GM10266 (cell line): ENCODE data around the gene ARSG.

ENCODE experiments used
- DNase-seq: peaks from one replicate; pipeline ENCODE4 v3.0.0; 2012; ENCODE audit errors: extremely low spot score
- CTCF ChIP-seq: IDR thresholded peaks from 2 replicates; pipeline ENCODE4 v1.5.1; 2012; ENCODE audit warnings: mild to moderate bottlenecking, low read depth; ENCODE audit not compliant: control insufficient read depth, insufficient read depth; ENCODE audit errors: missing control alignments

ARSG gene

DNA sequence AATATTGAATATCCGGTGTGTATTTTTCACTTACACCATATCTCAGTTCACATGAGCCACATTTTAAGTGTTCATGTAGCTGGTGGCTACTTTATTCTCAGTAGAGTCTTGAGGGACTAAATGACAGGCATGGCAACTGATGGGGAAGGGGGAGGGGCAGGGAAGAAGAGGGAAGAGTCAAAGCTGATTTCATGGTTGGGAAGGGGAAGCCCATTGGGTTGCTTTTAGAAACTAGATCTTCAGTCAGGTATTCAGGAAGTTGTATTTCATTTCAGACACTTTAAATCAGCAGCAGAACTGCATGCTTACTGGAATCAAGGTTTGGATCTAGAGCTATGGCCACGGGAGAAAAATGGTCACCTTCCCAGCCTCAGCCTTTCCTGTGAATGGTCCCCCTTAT is 168.9 kb downstream of the ARSG start:
- DNase-seq = no peak
- no peak for TF ChIP-seq CTCF

DNA sequence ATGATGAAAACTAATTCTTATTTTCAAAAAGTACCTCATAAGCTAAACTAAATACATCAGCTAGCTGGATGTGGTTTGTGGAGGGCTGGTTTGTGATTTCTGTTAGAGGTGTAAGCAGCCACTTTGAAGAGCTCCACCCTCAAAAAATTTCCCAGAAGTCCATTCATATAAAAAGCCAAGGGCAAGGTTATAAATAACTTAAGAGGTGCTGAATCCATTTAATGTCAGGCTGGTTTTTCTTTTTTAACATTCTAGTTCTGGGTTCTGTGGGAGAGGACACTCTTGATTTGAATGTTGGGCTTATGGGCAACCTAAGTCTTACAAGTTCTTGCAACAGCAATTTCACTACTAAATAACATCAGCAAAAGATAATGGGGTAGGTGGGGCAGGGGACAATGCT is 169.4 kb downstream of the ARSG start:
- no peak for TF ChIP-seq CTCF
- no peak for DNase-seq

- DNase-seq = no peak
- no peak for TF ChIP-seq CTCF
Measured at GRCh38 chr17:68461122-68461539, 169.8 kb downstream of the ARSG start.

- TF ChIP-seq CTCF = no peak
- no peak for DNase-seq
Measured at GRCh38 chr17:68461589-68461988, 170.3 kb downstream of the ARSG start.

DNA sequence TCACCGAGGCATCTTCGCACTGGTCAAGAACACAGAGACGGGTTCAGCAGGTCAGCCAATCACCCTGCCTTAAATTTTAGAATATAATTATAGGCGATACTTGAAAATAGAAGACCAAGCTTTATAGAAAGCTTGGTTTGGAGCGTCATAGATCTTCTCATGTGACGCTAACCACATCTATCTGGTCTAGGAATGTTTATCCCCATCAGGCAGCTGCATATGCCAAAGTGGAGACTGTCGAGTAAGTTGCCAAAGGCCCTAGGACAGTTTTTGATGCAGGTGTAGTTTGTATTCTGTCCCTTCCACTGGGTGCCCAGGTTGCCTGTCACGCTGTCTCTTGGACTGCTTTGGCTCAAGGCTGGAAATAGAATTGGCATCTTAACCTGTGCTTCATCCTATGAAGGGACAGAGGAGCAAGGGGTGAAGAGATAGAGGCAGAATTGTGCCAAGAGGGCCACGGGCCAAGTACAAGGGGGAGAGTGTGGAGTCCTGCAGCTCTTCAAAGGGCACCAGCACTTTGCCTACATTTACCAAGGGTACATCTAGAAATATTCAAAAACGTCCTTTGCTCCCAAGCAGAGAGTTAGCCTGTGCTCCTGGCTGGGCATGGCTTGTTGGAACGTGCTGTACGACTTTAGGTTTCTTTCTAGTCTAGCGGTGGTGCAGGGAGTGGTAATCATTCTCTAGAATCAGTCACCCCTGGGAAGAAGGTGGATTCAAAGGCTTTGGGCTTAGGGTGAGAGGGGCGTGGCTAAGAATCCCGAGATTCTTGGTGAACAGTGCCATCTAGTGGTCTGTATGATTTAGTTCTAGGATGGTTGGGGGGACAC is 171.3 kb downstream of the ARSG start:
- peak; percentile 58 for DNase-seq
- peak; percentile 66 for TF ChIP-seq CTCF

GRCh38 chr17:68463211-68464019 is 172.1 kb downstream of the ARSG start:
- no peak for TF ChIP-seq CTCF

GRCh38 chr17:68468334-68468733 is 177.0 kb downstream of the ARSG start:
- no peak for TF ChIP-seq CTCF
- no peak for DNase-seq

More at GRCh38 chr17:68463211-68464019, 172.1 kb downstream of the ARSG start:
- no peak for DNase-seq
